Measurements from ENCODE around the gene NUDC. TPM values are rescaled to one million over a fixed set of nuclear protein-coding genes. Genes with fewer than 3 reads are reported as not detected.

Gene NUDC
- total and polyA plus RNA-seq, 2 of the 13 experiments (the other 11 are each of a cell fraction or from before 2014, with no cell fraction given), result 34.7 to 104 TPM

GRCh38 chr1:26910343-26911160 is 11.0 kb upstream of the NUDC start (continued):
- no peak for TF ChIP-seq BCLAF1 (IDR thresholded peaks at IDR 0.05)
- TF ChIP-seq, protein P1, sequence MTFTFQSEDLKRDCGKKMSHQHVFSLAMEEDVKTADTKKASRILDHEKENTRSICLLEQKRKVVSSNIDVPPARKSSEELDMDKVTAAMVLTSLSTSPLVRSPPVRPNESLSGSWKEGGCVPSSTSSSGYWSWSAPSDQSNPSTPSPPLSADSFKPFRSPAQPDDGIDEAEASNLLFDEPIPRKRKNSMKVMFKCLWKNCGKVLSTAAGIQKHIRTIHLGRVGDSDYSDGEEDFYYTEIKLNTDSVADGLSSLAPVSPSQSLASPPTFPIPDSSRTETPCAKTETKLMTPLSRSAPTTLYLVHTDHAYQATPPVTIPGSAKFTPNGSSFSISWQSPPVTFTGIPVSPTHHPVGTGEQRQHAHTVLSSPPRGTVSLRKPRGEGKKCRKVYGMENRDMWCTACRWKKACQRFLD (CRISPR knock-in tag; IDR thresholded peaks at IDR 0.05; ENCODE audit: borderline replicate concordance), result no peak
- no peak for TF ChIP-seq ZNF468 (CRISPR knock-in tag; IDR thresholded peaks at IDR 0.05)
- TF ChIP-seq SOX5 (CRISPR knock-in tag; IDR thresholded peaks at IDR 0.05; ENCODE audit: borderline replicate concordance), result peak; percentile 89
- TF ChIP-seq ZNF570 (CRISPR knock-in tag; IDR thresholded peaks at IDR 0.05; ENCODE audit: borderline replicate concordance), result no peak
- no peak for TF ChIP-seq ZBTB10 (CRISPR knock-in tag; IDR thresholded peaks at IDR 0.05; ENCODE audit: borderline replicate concordance)
- TF ChIP-seq ZC3H4 (CRISPR knock-in tag; IDR thresholded peaks at IDR 0.05; ENCODE audit: borderline replicate concordance), result peak; percentile 35
- no peak for TF ChIP-seq TMF1 (CRISPR knock-in tag; IDR thresholded peaks at IDR 0.05; ENCODE audit: low read depth)
- TF ChIP-seq, protein P2, sequence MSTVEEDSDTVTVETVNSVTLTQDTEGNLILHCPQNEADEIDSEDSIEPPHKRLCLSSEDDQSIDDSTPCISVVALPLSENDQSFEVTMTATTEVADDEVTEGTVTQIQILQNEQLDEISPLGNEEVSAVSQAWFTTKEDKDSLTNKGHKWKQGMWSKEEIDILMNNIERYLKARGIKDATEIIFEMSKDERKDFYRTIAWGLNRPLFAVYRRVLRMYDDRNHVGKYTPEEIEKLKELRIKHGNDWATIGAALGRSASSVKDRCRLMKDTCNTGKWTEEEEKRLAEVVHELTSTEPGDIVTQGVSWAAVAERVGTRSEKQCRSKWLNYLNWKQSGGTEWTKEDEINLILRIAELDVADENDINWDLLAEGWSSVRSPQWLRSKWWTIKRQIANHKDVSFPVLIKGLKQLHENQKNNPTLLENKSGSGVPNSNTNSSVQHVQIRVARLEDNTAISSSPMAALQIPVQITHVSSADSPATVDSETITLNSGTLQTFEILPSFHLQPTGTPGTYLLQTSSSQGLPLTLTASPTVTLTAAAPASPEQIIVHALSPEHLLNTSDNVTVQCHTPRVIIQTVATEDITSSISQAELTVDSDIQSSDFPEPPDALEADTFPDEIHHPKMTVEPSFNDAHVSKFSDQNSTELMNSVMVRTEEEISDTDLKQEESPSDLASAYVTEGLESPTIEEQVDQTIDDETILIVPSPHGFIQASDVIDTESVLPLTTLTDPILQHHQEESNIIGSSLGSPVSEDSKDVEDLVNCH (CRISPR knock-in tag; IDR thresholded peaks at IDR 0.05), result no peak
- peak; percentile 98 for TF ChIP-seq PHF21A (CRISPR knock-in tag; IDR thresholded peaks at IDR 0.05)

All from HepG2 (cell line).